CD4-positive, alpha-beta T cell treated with Interleukin-21 for 1 hour (primary cell): Measurements from ENCODE around the gene ASXL1.
A peak's percentile ranks its signal among the peaks of the same experiment; 100 is the strongest.
"Not testable (repeated sequence)": the region's sequence is repeated elsewhere in the genome, so short reads cannot be mapped to it uniquely, and the experiment has no call there.

ENCODE experiments used
- DNase-seq: peaks from one replicate; pipeline ENCODE4 v3.0.0-alpha.2; 2020

ASXL1 gene

DNA sequence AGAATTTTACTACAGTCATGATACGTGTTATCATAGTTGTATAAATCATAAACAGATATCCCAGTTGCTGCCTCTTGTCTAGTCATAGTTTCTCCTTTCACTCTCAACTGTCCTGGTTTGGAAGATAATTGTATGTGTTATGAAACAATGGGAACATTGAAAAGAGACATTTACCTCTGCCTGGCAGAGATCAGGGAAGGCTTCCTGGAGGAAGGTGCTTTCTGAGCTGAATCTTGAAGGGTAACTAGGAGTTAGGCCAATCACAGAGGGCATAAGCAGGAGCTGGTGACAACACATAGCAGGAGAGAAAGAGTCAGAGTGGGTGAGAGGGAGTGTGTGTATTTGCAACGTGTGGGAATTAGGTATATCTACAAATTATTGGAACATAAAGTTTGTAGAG is 5.4 kb downstream of the ASXL1 start:
- DNase-seq: no peak

DNA sequence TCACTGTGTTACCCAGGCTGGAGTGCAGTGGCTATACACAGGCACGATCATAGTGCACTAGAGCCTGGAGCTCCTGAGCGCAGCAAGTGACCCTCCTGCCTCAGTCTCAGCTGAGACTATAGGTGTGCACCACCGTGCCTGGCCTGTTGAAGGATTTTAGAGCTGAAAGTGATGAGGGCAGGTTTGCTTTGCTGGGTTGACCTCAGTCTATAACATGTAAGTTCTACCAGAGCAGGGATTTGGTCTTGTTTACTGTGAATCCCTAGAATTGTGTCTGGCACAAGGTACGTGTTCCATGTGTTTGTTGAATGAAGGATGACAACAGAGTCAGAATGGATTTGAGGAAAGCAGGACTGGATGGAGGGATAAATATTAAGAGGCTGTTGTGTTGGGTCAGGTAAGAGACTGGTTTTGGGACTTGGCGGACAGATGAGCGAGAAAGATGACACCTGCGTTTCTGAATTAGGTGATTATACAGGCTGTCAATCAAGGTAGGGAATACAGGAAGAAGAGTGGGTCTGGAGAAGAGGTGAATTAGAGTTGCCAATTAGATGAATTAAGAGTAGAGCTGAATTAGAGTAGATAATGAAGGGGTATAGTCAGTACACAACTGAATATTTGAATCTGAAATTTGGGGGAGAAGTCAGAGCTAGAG is 6.5 kb downstream of the ASXL1 start:
- DNase-seq: no peak

DNA sequence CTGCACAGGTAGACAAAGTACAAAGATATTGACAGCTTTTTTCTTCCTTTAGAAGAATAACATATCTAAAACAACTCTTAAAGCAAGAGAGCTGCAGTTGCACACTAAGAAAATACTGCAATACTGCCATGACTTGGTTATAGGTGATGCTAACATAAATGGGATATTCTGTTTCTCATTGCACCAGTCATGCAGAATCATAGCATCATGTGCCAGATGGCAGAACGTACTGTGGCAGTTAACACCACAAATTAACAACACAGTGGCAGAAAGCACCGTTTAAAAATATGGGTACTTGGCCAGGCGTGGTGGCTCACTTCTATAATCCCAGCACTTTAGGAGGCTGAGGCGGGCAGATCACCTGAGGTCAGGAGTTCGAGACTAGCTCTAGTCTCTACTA is 7.4 kb downstream of the ASXL1 start:
- DNase-seq: no peak

DNA sequence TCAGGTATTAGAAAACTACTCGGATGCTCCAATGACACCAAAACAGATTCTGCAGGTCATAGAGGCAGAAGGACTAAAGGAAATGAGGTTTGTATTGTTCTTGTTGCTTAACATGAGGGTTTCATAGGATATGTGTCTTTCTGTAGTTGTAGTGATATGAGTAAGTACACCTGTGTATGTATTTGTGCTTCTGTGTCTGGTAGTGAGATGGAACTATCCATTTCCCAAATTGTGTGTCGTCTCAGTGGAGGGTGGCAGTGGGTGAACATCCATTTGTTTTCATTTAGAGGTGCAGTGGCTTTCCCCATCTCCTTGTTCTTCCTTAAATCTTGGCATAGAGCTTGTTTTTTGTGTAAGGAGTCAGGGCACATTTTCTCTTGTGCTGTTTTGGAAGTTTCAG is 8.2 kb downstream of the ASXL1 start:
- DNase-seq: no peak

DNA sequence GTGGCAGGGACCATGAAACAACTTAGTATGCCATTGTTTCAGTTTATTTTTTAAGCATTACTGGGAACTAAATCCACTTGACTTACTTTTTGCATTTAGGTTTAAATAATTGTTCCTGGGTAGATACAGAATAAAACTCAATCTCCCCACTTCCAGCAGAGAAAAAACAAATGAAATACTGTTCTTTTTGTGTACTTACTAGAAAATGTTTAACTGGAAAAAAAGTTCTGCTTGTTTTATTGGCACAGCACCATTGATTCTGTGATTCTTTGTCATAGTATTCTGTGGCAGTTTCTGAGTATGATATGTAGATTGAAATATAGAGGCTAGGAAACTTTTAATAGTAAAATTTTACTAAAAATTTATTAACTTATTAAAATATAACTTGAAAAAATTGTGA is 10.2 kb downstream of the ASXL1 start:
- DNase-seq: no peak

DNA sequence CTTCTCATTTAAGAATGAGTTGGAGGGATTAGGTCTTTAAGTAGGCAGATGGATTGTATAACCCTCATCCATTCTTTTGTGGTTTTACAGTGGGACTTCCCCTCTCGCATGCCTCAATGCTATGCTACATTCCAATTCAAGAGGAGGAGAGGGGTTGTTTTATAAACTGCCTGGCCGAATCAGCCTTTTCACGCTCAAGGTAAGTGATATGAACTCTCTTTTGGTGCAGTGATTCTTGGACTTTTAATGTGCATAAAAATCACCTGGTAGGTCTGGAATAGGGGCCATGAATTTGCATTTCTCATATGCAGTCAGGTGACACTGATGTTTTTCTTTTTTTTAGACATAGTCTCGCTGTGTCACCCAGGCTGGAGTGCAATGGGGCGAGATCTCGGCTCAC is 10.8 kb downstream of the ASXL1 start:
- no peak for DNase-seq

DNA sequence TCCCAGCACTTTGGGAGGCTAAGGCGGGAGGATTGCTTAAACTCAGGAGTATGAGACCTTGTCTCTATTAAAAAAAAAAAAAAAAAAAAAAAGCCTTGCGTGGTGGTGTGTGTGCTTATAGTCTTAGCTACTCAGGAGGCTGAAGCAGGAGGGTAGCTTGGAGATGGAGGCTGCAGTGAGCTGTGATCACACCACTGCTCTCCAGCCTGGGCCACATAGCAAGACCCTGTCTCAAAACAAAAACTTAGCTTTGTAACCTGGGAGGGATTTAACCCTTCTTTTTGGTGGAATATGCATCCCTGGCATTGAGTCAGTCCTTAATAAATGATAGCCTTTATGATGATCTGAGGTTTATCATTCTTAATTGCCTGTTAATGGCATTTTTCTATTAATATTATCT is 12.8 kb downstream of the ASXL1 start:
- no peak for DNase-seq

DNA sequence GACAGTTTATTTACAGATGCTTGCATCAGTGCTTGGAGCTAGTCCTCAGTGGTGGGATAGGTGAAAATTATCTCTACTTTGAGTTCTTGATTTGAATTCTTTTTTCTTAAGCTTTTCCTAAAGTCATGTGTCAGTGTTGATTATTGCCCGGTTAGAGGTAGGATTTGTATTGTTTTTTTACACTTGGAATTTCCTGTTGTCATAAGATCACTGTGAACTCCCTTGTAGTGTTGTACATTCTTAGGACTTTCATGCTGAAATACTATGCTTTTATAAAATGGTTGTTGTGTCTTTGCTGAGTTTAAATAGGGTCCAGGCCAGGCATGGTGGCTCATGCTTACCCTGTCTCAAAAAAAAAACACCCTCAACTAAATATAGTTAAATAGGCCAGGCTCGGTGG is 20.3 kb downstream of the ASXL1 start:
- DNase-seq: no peak

DNA sequence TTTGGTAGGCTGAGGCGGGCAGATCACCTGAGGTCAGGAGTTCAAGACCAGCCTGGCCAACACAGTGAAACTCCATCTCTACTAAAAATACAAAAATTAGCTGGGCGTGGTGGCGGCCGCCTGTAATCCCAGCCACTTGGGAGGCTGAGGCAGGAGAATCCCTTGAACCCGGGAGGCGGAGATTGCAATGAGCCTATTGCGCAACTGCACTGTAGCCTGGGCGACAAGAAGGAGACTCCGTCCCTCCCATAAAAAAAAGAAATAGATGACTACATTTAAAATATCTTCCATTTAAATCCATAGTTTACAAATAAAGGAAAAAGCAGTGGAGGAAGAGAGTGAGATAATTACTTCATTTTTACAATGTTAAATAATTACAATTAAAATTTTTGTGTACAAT is 21.9 kb downstream of the ASXL1 start:
- not testable (repeated sequence) for DNase-seq

DNA sequence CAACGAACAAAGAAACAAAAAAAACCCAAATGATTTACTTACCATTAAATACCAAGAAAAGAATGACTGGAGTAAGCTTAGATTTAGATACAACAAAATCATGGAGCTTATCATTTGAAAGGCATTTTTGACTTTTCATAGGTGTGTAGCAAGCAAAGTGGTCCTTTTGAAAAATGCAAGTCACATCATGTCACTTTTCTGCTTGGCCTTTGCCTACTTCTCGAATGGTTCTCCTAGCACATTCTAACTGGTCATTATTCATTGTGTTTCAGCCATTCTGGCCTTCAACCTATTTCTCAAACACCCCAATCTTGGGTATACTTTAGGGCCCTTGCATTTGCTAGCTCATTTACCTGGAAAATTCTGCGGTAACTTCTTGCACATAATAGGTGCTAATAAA is 22.6 kb downstream of the ASXL1 start:
- no peak for DNase-seq

DNA sequence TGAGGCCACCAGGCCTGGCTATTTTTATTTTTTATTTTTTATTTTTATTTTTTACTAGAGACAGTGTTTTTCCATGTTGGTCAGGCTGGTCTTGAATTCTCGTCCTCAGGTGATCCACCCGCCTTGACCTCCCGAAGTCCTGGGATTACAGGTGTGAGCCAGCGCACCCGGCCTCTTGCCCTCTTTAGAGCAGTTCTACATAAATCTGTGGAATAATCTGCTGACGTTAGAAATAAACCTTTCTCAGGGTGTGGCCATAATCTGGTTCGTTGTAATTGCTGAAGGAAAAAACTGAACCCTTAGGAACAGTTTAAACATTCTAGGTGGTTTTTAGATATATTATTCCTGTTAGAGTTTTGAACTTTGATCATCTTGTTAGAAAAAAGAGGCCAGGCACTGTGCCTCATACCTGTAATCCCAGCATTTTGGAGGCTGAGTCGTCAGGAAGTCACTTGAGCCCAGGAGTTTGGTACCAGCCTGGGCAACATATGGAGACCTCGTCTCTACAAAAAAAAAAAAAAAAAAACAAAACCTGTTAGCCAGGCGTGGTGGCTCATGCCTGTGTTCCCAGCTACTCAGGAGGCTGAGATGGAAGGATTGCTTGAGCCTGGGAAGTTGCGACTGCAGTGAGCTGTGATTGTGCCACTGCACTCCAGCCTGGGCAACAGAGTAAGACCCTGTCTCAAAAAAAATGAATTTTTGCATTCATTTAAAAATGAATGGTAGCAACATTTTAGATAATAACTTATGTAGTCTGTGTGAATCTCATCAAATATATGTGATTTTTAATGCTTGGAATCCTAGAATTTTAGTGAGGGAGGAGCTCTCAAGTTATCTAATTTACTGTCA is 24.2 kb downstream of the ASXL1 start:
- DNase-seq: no peak

DNA sequence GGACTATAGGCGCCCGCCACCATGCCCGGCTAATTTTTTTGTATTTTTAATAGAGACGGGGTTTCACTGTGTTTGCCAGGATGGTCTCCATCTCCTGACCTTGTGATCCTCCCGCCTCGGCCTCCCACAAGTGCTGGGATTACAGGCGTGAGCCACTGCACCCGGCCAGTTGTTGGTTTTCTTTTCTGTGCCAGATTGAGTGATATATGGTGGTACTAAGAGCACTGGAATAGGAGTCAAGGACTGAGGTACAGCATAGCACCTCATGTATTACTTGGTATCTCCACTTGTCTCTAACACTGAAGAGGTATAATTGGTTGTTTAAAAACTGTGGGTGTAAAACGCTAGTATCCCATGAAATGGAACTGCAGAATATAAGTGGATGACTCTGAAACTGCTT is 25.3 kb downstream of the ASXL1 start:
- not testable (repeated sequence) for DNase-seq

DNA sequence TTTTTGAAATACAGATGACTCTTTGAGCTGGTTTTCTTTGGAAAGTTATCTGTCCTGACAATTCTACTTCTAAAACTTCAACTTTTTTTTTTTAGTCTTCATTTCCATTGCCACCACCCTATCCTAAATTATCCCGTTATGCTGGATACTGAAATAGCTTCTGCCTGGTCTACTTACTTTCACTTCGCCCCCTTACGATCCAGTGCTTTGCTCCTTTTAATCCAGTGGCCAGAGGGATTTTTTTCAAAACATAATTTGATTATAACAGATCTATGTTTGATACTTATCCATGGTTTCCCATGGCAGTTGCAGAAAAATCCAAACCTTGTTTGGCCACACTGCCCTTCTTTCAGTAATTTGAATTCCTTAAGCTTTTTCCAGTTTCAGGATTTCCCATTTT is 27.4 kb downstream of the ASXL1 start:
- no peak for DNase-seq

DNA sequence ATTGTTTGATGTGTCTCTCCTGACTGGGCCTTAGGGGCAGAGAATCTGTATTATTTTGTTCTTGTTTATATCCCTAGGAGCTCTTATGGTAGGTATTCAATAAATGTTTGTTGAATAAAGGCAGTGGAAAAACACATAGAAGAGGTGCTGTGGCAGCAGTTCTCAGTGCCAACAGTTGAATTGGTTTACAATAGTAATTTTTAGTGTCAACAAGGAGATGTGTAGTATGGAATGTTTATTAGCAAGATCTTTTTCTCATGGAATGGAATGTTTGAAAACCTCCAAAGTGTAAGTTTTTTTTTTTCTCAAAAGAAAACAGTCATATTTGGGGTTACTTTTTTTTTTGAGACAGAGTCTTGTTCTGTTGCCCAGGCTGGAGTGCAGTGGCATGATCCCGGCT is 28.0 kb downstream of the ASXL1 start:
- DNase-seq: no peak

DNA sequence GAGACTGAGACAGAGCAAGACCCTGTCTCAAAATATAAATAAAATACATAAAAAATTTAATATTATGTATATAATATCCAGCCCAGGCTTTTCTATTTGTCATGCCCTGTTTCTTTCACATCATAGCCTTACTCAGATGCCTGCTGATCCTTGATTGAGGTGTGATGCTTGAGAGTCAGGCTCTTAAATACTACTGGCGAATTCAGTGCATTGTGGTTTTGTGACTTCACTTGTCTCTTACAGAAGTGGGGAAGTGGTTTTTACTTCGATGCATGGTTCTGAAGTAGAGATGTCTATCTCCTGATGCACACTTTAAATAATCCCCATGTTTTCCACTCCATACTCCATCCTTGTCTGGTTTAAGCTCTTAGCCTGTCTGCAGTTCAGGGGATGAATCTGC is 29.1 kb downstream of the ASXL1 start:
- DNase-seq: peak; percentile 67

DNA sequence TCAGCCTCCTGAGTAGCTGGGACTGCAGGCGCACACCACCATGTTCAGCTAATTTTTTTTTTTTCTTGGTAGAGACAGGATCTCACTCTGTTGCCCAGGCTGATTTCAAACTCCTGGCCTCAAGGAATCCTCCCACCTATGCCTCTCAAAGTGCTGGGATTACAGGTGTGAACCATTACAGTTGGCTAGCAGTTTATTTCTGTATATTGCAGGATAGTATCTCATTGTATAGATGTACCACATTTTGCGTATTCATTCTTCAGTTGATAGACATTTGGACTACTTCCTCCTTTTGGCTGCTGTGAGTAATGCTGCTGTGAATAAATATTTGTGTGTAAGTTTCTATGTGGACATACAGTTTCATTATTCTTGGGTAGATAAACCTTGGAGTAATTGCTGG is 32.9 kb downstream of the ASXL1 start:
- DNase-seq: no peak

DNA sequence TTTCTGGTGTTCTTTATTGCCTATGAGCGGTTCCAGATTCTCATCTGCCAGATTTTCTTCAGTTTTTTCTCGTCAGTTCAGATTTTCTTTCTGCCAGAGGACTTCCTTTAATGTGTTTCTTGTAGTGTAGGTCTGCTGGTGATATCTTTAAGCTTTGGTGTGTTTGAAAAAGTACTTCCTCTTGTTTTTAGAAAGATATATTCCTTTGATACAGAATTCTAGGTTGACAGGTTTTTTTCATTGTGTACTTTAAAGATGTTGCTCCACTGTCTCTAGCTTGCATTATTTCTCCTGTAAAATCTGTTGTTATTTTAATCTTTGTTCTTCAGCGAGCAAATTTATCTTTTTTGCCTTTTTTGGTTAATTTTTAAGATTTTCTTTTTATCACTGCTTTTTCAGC is 36.9 kb downstream of the ASXL1 start:
- DNase-seq: no peak

DNA sequence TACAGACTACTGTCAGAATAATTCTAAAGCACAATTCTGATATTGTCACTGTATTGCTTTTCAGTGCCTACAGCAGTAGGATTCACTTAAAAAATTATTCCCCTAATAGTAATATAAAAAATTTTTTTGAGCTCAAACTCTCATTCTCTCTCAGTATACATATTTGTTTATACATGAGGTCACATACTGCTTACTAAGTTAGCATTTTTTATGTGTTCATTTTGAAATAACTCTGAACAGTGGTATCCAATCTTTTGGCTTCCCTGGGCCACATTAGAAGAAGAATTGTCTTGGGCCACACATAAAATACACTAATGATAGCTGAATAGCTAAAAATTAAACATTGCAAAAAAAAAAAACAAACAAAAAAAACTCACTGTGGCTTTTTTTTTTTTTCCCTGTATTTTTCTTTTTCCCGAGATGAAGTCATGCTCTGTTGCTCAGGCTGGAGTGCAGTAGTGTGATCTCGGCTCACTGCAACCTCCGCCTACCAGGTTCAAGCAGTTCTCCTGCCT is 38.6 kb downstream of the ASXL1 start:
- DNase-seq: no peak

DNA sequence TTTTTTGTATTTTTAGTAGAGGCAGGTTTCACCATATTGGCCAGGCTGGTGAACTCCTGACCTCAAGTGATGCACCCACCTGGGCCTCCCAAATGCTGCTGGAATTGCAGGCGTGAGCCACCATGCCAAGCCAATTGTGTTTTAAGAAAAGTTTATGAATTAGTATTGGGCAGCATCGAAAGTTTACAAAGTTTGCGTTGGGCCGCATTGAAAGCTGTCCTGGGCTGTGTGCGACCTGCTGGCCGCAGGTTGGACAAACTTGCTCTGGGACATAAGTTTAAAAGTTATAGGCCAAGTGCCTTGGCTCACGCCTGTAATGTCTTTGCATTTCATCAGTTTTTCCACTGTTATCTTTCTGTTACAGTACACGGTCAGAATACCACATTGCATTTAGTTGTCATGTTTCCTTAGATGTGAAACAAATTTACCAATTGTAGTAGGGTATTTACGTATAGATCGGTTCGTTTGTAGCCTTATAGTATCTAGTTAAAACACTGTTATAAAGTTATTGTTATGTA is 39.5 kb downstream of the ASXL1 start:
- no peak for DNase-seq

DNA sequence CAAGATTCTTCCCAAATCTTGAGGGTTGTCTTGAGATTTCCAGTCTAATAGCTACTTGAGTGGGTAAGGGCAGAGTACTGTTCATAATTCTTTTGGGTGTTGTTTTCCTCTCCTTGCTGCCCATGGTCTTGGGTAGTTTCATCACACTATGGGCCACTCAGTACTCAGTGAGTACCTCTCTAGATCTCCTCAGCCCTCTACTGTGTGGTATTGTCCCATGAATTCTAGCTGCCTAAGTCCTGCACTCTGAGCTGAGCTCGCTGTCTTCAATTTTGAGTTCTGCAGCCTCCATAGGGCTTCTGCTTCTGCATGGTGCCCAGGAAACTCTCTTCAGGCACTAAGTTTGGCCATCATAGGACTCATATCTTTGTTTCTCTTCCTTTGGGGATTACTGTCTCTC is 42.3 kb downstream of the ASXL1 start:
- DNase-seq: no peak

DNA sequence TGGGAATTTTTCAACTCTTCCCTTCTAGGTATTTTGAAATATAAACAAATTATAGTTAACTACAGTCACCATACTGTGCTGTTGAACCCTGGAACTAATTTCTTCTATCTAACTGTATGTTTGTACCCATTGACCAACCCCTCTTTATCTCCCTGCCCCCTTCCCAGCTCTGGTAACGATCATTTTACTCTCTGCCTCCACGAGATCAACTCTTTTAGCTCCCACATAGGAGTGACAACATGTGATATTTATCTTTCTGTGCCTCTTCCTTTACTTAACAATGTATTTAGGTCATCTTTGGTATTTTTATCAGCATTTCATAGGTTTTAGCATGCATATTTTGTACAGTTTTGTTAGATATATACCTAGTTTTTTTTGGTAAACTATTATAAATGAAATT is 45.9 kb downstream of the ASXL1 start:
- no peak for DNase-seq

DNA sequence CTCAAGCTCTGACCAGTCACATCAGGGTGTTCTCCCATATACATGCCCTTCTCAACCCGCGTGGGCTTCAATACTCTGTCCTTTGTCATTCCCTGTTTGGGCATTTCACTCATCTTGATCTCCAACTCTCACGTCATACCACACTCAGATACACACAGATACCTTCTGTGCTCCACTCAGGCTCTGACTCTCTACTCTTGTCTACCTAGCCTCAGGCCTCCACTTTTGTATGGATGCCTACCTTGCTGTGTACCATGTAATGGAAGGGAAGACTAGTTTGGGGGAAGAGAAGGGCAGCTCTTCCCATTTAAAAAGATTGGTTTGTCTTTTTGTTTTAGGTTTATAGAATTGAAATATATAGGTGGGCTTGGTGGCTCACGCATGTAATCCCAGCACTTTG is 48.6 kb downstream of the ASXL1 start:
- no peak for DNase-seq

DNA sequence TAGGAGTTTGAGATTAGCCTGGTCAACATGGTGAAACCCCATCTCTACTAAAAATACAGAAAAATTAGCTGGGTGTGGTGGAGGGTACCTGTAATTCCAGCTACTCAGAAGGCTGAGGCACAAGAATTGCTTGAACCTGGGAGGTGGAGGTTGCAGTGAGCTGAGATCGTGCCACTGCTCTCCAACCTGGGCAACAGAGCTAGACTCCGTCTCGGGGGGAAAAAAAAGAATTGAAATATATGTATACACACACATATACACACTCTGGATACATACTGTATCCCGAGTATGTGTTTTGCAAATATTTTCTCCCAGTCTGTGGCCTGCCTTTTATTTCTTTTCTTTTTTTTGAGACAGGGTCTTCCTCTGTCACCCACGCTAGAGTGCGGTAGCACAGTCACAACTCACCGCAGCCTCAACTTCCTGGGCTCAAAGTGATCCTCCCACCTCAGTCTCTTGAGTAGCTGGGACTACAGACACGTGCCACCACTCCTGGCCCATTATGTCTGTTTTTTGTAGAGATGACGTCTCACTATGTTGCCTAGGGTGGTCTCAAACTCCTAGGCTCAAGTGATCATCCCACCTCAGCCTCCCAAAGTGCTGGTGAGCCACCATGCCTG is 49.1 kb downstream of the ASXL1 start:
- peak; percentile 67 for DNase-seq
